HG03159 (cell line): ENCODE measurements around the gene PCED1A.
A peak's percentile ranks its signal among the peaks of the same experiment; 100 is the strongest.

Source experiments
- ATAC-seq: cut with Tn5 transposase; IDR thresholded peaks from one replicate; pipeline ENCODE4 v1.9.1; 2021; ENCODE audit warnings: mild to moderate bottlenecking, moderate library complexity; ENCODE audit not compliant: unreplicated experiment

The PCED1A gene

GRCh38 chr20:2807019-2807418 is 33.4 kb downstream of the PCED1A start:
- no peak for ATAC-seq

GRCh38 chr20:2806351-2806701 is 34.1 kb downstream of the PCED1A start:
- ATAC-seq, result no peak

GRCh38 chr20:2805689-2806350 is 34.6 kb downstream of the PCED1A start:
- ATAC-seq, result no peak

- ATAC-seq, result no peak
These were observed 35.4 kb downstream of the PCED1A start for GRCh38 chr20:2804852-2805688.

- ATAC-seq, result no peak
These were observed 36.2 kb downstream of the PCED1A start for GRCh38 chr20:2804041-2804828.

GRCh38 chr20:2801286-2801728 is 39.1 kb downstream of the PCED1A start:
- ATAC-seq, result peak; percentile 20

- ATAC-seq, result peak; percentile 78
These were observed 39.8 kb downstream of the PCED1A start, which contains the start of gene CPXM1 for GRCh38 chr20:2800521-2801285. TSS of gene CPXM1 (minus strand) at chr20:2800627. CDS start at chr20:2800572, 55 bp downstream.

- peak; percentile 15 for ATAC-seq
These were observed 40.6 kb downstream of the PCED1A start for GRCh38 chr20:2799688-2800520.

- ATAC-seq, result no peak
These were observed 41.2 kb downstream of the PCED1A start for GRCh38 chr20:2799271-2799670.

GRCh38 chr20:2798814-2799213 is 41.6 kb downstream of the PCED1A start:
- ATAC-seq, result no peak

- no peak for ATAC-seq
These were observed 42.2 kb downstream of the PCED1A start for GRCh38 chr20:2798095-2798805.

GRCh38 chr20:2797136-2797983 is 43.1 kb downstream of the PCED1A start:
- no peak for ATAC-seq

- no peak for ATAC-seq
These were observed 44.3 kb downstream of the PCED1A start for GRCh38 chr20:2796011-2796660.

GRCh38 chr20:2795451-2795850 is 45.0 kb downstream of the PCED1A start:
- no peak for ATAC-seq

GRCh38 chr20:2794866-2795447 is 45.5 kb downstream of the PCED1A start:
- no peak for ATAC-seq

- ATAC-seq, result no peak
These were observed 46.2 kb downstream of the PCED1A start for GRCh38 chr20:2794202-2794748.

GRCh38 chr20:2793471-2793870 is 47.0 kb downstream of the PCED1A start:
- no peak for ATAC-seq
